Stomach (tissue), 4 donors: Measurements from ENCODE around the gene SUCLG2.

Experiments used
- CTCF ChIP-seq, 7 experiments: fragments of 450-650 bp in 4 of 7; fragments of 200-600 bp in 3 of 7; sonication (generic) in 3 of 7; IDR thresholded peaks; one replicate each; pipeline ENCODE4 v1.5.1; 2016 to 2019; ENCODE audit warnings: antibody characterized with exemption in 7 of 7, control low read depth in 2 of 7, mild to moderate bottlenecking in 1 of 7
- EP300 ChIP-seq: sonication (generic); formaldehyde crosslinking; IDR thresholded peaks from one replicate; pipeline ENCODE4 v1.6.1; 2017; ENCODE audit warnings: antibody characterized with exemption
- POLR2A ChIP-seq, 4 donors: fragments of 450-650 bp; IDR thresholded peaks; one replicate each; pipeline ENCODE4 v1.6.1; 2016; ENCODE audit warnings: antibody characterized with exemption in 4 of 4, control low read depth in 2 of 4, mild to moderate bottlenecking in 1 of 4, moderate library complexity in 1 of 4
- POLR2AphosphoS5 ChIP-seq, 3 donors: sonication (generic); formaldehyde crosslinking; IDR thresholded peaks; one replicate each; pipeline ENCODE4 v1.6.1; 2016; ENCODE audit warnings: antibody characterized with exemption in 3 of 3

- no peak for TF ChIP-seq EP300
- TF ChIP-seq CTCF (IDR thresholded peaks at IDR 0.05) = no peak
- no peak for TF ChIP-seq POLR2A (IDR thresholded peaks at IDR 0.05)
- TF ChIP-seq POLR2AphosphoS5 (IDR thresholded peaks at IDR 0.05) = no peak
These were observed 238.9 kb downstream of the SUCLG2 start for GRCh38 chr3:67415511-67415910.
